Tibial nerve (tissue), 4 donors: ENCODE results near the gene TAAR6. TPM values are rescaled to one million over a fixed set of nuclear protein-coding genes. Genes with fewer than 3 reads are reported as not detected.

Experiments used
- DNase-seq, 2 donors: peaks; one replicate each; pipeline ENCODE4 v3.0.0-alpha.2; 2019; ENCODE audit warnings: low spot score in 2 of 2
- H3K27ac ChIP-seq, 4 donors: fragments of 200-600 bp; sonication (generic) in 3 of 4; one replicate each; pipeline ENCODE4 v1.5.1; 2017 to 2019; ENCODE audit warnings: mild to moderate bottlenecking in 1 of 4
- H3K27me3 ChIP-seq, 2 donors: fragments of 200-600 bp; sonication (generic) in 1 of 2; one replicate each; pipeline versions ENCODE4 v1.5.1 to v1.6.0; 2017 to 2019
- H3K36me3 ChIP-seq, 3 donors: fragments of 200-600 bp; sonication (generic); one replicate each; pipeline ENCODE4 v1.5.1; 2018 to 2019
- H3K4me1 ChIP-seq, 4 donors: fragments of 200-600 bp; sonication (generic) in 3 of 4; one replicate each; pipeline ENCODE4 v1.5.1; 2017 to 2019
- H3K4me3 ChIP-seq, 4 donors: fragments of 200-600 bp; sonication (generic) in 3 of 4; one replicate each; pipeline ENCODE4 v1.5.1; 2017 to 2019; ENCODE audit warnings: mild to moderate bottlenecking in 1 of 4, moderate library complexity in 1 of 4
- H3K9me3 ChIP-seq, 4 donors: fragments of 200-600 bp; sonication (generic) in 3 of 4; one replicate each; pipeline ENCODE4 v1.5.1; 2017 to 2019
- EP300 ChIP-seq, 2 donors: sonication (generic); formaldehyde crosslinking; IDR thresholded peaks; one replicate each; pipeline ENCODE4 v1.6.1; 2017; ENCODE audit warnings: antibody characterized with exemption in 2 of 2, mild to moderate bottlenecking in 1 of 2
- POLR2A ChIP-seq, 2 donors: fragments of 450-650 bp; IDR thresholded peaks; one replicate each; pipeline ENCODE4 v1.6.1; 2017; ENCODE audit warnings: antibody characterized with exemption in 2 of 2, mild to moderate bottlenecking in 2 of 2, moderate library complexity in 2 of 2
- WGBS, 2 donors: methylation state at CpG; one replicate each; pipeline ENCODE4 v1.1.5; 2018; 5-methylcytosine and 5-hydroxymethylcytosine counted together
- total RNA-seq, 4 donors: library from RNA; depleted of rRNA; stranded (reverse); fragments of >200 nt; gene quantifications; one replicate each; pipeline ENCODE4 v1.1.0, GENCODE V29; 2016
- TF ChIP-seq, protein P1 (sequence below), 5 experiments: fragments of 200-600 bp in 3 of 5; fragments of 450-650 bp in 2 of 5; sonication (generic) in 3 of 5; IDR thresholded peaks; one replicate each; pipeline ENCODE4 v1.5.1; 2016 to 2019; ENCODE audit warnings: antibody characterized with exemption in 5 of 5, mild to moderate bottlenecking in 3 of 5, moderate library complexity in 2 of 5

TAAR6 gene
- total RNA-seq, 4 donors from 2014 or later: not detected

DNA sequence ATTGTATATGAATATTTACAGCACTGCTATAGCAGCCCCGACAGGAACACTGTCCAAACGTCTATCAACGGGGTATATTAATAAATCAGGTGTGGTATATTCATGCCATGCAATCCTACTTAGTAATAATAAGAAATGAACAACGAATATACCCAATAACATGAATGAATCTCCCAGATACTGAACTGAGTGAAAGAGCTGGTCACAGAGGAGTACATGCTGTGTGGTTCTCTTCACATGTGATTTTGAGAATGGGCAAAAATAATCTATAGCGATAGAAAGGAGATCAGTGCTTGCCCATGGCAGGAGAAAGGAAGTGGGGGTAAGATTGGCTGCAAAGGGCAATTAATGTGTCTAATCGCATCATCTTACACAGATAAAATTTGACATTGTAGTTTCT lies 3.7 kb upstream of the TAAR6 start:
- H3K27ac ChIP-seq: no peak overlapping the region
- no peak overlapping the region for H3K4me3 ChIP-seq

GRCh38 chr6:132567566-132567965 lies 2.6 kb upstream of the TAAR6 start:
- no peaks in the 10 kb centered on the region for H3K27me3 ChIP-seq
- no peaks in the 10 kb centered on the region for H3K9me3 ChIP-seq
- no peaks in the 10 kb centered on the region for H3K36me3 ChIP-seq
- H3K27ac ChIP-seq: no peak overlapping the region
- H3K4me1 ChIP-seq: no peaks in the 10 kb centered on the region
- TF ChIP-seq, protein P1, sequence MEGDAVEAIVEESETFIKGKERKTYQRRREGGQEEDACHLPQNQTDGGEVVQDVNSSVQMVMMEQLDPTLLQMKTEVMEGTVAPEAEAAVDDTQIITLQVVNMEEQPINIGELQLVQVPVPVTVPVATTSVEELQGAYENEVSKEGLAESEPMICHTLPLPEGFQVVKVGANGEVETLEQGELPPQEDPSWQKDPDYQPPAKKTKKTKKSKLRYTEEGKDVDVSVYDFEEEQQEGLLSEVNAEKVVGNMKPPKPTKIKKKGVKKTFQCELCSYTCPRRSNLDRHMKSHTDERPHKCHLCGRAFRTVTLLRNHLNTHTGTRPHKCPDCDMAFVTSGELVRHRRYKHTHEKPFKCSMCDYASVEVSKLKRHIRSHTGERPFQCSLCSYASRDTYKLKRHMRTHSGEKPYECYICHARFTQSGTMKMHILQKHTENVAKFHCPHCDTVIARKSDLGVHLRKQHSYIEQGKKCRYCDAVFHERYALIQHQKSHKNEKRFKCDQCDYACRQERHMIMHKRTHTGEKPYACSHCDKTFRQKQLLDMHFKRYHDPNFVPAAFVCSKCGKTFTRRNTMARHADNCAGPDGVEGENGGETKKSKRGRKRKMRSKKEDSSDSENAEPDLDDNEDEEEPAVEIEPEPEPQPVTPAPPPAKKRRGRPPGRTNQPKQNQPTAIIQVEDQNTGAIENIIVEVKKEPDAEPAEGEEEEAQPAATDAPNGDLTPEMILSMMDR (IDR thresholded peaks at IDR 0.05): no peak
- TF ChIP-seq EP300 (IDR thresholded peaks at IDR 0.05) (no peak), POLR2A (IDR thresholded peaks at IDR 0.05) (no peak)
- no peak overlapping the region for H3K4me3 ChIP-seq
- 75 to 77% methylated on average over 1 of the region's 1 CpG for WGBS, 2 donors
- DNase-seq: no peak

More for the DNA sequence above, 3.7 kb upstream of the TAAR6 start:
- no peak for DNase-seq
- H3K27me3 ChIP-seq: no peaks in the 10 kb centered on the region
- WGBS, 2 donors: 89 to 90% methylated on average over 6 of the region's 6 CpGs
- TF ChIP-seq, protein P1 (IDR thresholded peaks at IDR 0.05): no peak
- no peaks in the 10 kb centered on the region for H3K36me3 ChIP-seq
- H3K9me3 ChIP-seq: no peaks in the 10 kb centered on the region
- H3K4me1 ChIP-seq: no peaks in the 10 kb centered on the region

GRCh38 chr6:132568611-132569010 lies 1.5 kb upstream of the TAAR6 start:
- TF ChIP-seq EP300 (IDR thresholded peaks at IDR 0.05): no peak
- TF ChIP-seq, protein P1 (IDR thresholded peaks at IDR 0.05): no peak
- TF ChIP-seq POLR2A (IDR thresholded peaks at IDR 0.05): no peak
- WGBS, 2 donors: 42 to 52% methylated on average over 6 of the region's 6 CpGs
- Histone ChIP-seq H3K36me3 (no peaks in the 10 kb centered on the region), H3K27ac (no peak overlapping the region), H3K4me1 (no peaks in the 10 kb centered on the region), H3K9me3 (no peaks in the 10 kb centered on the region), H3K4me3 (no peak overlapping the region), H3K27me3 (no peaks in the 10 kb centered on the region)
- no peak for DNase-seq

- DNase-seq: no peak
These were observed 952 bp upstream of the TAAR6 start for GRCh38 chr6:132569170-132569569.

GRCh38 chr6:132571774-132572173 lies 1.7 kb downstream of the TAAR6 start:
- H3K27ac ChIP-seq: no peak overlapping the region
- H3K4me1 ChIP-seq: no peaks in the 10 kb centered on the region
- H3K27me3 ChIP-seq: no peaks in the 10 kb centered on the region
- H3K9me3 ChIP-seq: no peaks in the 10 kb centered on the region
- H3K36me3 ChIP-seq: no peaks in the 10 kb centered on the region
- no peak overlapping the region for H3K4me3 ChIP-seq
- no peak for DNase-seq
- TF ChIP-seq, protein P1 (IDR thresholded peaks at IDR 0.05): no peak
- no peak for TF ChIP-seq EP300 (IDR thresholded peaks at IDR 0.05)

More at GRCh38 chr6:132569170-132569569, 952 bp upstream of the TAAR6 start:
- no peak overlapping the region for H3K4me3 ChIP-seq
- no peak overlapping the region for H3K27ac ChIP-seq
- TF ChIP-seq, protein P1 (IDR thresholded peaks at IDR 0.05): no peak
- TF ChIP-seq EP300 (IDR thresholded peaks at IDR 0.05) (no peak), POLR2A (IDR thresholded peaks at IDR 0.05) (no peak)
- 48 to 49% methylated on average over 4 of the region's 4 CpGs for WGBS, 2 donors
- no peaks in the 10 kb centered on the region for H3K36me3 ChIP-seq
- H3K4me1 ChIP-seq: no peaks in the 10 kb centered on the region
- no peaks in the 10 kb centered on the region for H3K9me3 ChIP-seq
- no peaks in the 10 kb centered on the region for H3K27me3 ChIP-seq
